T1000 (cell line): ENCODE results near the gene PLA2G4D.

ENCODE experiments used
- DNase-seq: peaks from one replicate; lab custom pipeline; 2025; ENCODE audit warnings: mixed read lengths; lab: John Stamatoyannopoulos, UW

PLA2G4D gene

DNA sequence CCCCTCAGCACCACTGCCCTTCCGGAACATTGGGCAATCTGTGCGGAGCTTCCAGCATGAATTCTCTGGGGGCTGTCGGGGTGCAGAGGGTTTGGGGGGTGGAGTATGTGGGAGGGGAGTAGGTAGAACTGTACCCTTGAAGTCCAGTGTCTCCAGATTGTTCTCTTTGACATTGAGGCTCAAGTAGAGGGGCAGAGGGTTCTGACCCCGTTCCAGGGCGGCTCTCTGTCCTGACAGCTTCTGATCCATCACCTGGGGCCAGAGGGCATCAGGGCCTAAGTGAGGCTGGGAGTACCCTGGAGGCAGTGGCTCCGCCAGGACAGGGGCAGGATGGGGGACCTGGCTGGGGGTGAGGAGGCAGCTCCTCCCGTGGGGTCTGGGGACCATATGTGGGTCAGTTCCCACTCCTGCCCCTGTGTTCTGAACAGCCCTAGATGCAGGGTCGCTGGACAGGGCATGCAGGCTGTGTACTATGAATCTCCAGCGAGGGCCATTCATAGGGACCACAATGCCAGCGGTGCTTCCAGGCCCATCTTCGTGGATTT, 22.1 kb downstream of the PLA2G4D start:
- DNase-seq, result no peak

GRCh38 chr15:42071717-42072116, 22.6 kb downstream of the PLA2G4D start:
- DNase-seq, result no peak

GRCh38 chr15:42070976-42071350, 23.4 kb downstream of the PLA2G4D start:
- DNase-seq, result no peak

DNA sequence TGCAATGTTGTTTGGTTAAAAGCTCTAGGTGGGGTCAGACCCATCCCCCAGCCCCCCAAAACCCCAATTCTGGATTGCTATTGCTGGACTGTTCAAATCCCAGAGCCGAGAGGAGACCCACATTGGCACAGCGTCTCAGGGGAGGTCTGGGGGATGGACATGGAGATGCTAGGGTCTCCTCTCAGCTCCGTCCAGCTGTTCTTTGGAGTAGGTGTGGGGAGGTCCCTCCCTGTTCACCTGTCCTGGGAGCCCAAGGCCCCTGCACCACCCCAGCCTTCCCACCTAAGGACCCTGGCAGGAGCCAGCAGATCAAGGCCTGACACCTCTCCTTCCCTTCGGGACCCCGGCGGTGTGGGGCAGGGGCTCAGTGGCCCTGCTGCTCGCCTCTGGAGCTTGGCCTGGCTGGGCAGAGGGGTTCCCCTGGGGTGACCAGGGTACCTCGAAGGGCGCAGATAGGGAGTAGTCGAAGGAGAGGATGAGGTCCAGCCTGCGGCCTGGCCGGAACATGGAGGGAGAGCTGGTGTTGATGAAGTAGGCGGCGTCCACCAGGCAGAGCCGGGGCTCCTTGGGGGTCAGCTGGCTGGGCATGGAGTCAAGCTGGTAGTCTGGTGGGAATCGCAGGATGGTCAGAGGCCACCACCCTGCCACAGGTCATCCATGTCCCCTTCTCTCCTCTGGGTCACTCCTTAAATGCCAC, 23.9 kb downstream of the PLA2G4D start:
- no peak for DNase-seq

DNA sequence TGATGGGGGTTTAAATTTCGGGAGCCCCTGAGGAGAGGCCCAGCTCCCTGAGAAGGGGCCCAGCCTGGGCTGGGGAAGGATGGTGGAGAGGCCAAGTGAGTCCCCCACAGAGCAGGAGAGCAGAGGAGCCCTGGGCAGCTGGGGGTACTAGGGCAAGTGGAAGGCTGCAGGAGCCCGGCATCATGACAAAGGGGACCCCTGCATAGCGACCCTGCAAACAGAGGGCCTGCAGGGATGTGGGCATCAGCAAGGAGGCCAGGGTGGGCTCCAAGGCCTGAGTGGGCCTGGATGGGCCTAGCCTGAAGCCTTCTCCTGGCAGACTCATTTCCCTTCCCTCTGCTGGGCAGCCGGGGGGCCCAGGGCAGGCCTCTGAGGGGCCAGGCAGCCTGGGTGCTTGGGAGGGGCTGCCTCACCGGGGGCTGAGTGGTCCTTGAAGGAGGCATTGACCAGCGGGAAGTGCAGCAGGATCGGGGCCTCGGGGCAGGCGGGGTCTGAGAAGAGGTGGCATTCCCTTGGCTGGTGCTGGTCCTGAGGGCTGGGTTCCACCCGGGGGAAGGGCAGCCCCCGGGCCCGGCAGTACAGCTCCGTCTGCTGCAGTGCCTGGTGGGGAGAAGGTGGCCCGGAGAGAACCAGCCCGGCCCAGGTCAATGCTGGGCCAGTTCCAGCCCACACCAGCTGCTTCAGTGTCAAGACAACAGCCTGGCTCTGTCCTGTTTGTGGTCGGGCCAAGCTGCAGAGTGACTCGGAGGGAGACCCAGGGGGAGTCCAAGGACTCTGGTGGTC, 24.7 kb downstream of the PLA2G4D start:
- no peak for DNase-seq

DNA sequence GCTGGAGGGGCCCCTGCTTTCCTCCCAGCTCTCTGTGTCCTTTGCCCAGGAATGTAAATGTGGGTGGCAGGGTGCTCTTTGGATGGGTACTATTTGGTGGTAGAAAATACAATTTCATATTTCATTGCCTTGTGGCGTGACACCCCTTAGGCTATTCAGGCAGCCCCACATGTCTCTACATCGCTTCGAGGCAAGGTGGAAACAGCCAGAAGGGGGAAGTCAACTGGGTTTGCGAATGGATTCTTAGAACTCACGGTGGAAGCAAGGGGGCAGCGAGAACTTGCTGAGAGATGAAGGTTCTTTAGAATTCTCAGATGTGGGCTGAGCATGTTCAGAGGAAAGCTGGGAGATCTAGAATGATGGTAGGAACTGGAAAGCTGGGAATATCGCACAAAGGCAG, 25.3 kb downstream of the PLA2G4D start:
- DNase-seq, result no peak

DNA sequence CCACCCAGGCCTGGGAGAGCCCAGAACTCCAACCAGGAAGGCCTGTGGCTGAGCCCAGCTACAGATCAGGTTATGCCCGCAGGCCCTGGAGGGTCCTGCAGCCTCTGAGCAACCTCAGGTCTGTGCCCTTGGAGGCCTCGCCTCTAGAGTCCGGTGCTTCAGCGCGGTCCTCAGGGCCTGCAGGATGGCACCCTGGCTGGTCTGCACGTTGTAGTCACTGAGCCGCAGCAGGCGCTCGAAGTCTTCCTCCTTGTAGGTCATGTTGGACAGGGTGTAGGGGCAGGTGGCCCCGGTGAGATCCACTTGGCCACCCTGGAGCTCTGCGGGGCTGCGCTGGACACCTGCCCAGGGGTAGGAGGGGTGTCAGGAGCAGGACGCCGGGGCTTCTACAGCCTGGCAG, 25.8 kb downstream of the PLA2G4D start:
- DNase-seq, result no peak

DNA sequence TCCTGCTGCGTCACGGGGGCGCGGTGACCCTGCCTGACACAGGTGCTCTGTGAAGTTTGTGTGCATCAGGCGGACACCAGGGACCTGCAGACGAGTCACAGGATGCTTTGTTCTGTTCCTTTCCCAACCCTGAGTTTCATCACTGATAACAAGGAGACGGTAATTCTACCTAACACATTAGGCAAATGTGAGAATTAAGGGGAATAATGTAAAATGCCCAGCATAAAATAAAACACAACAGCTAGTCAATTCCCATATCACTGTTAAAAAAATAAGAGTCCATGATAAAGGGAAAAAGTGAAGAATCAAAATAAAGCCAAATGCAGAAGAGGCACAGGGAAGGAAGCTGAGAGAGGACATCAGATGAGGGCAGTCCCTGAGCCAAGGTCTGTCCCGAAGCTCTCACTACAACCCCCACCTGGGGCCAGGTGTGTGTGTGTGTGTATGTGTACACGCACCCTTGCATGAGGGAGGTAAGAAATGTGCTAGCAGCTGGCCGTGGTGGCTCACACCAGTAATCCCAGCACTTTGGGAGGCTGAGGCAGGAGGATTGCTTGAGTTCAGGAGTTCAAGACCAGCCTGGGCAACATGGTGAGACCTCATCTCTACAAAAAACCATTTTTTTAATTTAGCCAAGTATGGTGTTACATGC, 27.5 kb downstream of the PLA2G4D start:
- DNase-seq, result no peak

DNA sequence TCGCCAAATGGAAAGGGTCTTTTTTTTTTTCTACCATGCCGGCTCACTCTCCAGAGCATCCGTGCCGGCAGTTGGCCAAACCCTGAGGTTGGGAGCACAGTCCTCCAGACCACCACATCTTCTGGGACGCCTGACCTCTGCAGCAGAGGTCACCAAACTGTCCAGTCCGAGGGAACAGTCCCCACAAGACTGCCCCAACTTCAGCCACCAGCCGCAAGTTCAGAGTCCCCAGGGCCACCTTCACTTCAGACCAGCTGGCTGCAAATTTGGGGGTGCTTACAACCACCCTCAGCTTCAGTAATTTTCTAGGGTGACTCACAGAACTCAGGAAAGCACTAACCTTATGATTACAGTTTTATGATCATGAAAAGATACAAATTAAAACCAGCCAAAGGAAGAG, 28.9 kb downstream of the PLA2G4D start:
- no peak for DNase-seq

- no peak for DNase-seq
These were observed 29.3 kb downstream of the PLA2G4D start for GRCh38 chr15:42065033-42065432.

DNA sequence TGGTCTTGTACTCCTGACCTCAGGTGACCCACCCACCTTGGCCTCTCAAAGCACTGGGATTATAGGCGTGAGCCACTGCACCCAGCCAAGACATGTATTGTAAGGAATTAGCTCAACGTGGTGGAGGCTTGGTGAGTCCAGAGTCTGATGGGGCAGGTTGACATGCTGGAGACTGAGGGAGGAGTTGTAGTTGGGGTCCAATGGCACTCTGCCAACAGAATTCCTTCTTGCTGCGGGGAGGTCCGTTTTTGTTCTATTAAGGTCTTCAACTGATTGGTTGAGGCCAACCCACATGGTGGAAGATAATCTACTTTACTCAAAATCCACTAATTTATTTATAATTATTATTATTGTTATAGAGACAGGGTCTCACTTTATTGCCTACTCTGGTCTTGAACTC, 30.1 kb downstream of the PLA2G4D start:
- DNase-seq, result no peak

- DNase-seq, result no peak
These were observed 31.1 kb downstream of the PLA2G4D start for GRCh38 chr15:42063122-42063848.

DNA sequence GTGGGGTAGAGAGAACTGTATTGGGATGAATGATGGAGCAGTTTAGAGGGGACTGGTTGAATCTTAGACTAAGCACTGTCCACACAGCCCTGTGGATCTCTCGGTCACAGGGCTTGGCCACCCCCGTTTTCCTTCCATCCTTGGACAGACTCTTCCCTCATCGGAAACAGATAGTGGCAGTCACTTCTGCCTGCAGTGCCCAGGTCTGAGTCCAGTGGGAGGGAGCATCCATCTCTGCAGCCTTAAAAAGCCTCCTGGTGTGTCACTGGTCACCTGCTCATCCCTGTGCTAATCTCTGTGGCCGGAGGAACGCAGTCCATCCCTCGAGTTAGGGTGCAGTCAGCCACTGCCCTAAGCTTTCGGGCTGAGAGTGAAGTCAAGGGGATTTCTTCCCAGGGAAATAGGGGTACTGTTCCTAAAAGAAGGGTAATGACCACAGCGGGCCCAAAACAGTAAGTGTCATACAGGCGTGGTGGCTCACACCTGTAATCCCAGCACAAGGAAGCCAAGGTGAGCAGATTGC, 32.0 kb downstream of the PLA2G4D start:
- DNase-seq, result no peak

- DNase-seq, result no peak
These were observed 33.6 kb downstream of the PLA2G4D start for GRCh38 chr15:42060797-42061196.

- no peak for DNase-seq
These were observed 33.9 kb downstream of the PLA2G4D start for GRCh38 chr15:42060477-42060763.

DNA sequence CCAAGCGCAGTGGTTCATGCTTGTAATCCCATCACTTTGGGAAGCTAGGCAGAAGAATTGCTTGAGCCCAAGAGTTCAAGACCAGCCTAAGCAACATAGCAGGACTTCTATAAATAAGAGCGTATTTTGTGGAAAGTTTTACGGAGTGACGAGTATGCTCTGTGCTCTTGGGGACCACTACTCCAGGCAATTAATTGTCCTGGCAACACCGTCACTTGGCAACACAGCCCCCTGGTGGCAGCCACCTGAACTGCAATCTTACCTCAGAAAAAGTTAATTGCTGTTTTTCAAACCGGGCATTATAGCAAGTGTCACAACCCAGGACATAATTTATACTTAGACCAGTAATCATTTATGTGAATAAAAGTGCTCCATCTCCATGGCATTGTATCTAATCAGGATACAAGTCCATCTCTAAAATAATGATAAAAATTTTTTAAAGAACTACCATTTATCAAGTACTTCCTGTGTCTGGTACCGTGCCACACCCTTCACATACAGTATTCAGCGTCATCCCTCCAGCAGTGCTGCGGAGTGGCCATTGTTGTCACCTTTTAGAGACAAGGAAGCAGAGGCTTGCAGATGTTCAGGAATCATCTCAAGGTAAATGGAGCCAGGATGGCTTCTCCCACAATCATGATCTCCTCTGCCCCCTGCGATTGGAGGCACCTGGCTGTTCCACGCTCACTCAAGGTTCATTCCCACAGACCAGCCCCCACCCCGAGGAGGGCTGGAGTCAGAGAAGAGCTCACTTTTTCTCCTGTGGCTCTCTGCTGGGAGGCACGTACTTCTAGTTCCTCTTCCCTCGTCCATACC, 34.5 kb downstream of the PLA2G4D start:
- DNase-seq, result no peak

- no peak for DNase-seq
These were observed 35.6 kb downstream of the PLA2G4D start for GRCh38 chr15:42058791-42059190.

DNA sequence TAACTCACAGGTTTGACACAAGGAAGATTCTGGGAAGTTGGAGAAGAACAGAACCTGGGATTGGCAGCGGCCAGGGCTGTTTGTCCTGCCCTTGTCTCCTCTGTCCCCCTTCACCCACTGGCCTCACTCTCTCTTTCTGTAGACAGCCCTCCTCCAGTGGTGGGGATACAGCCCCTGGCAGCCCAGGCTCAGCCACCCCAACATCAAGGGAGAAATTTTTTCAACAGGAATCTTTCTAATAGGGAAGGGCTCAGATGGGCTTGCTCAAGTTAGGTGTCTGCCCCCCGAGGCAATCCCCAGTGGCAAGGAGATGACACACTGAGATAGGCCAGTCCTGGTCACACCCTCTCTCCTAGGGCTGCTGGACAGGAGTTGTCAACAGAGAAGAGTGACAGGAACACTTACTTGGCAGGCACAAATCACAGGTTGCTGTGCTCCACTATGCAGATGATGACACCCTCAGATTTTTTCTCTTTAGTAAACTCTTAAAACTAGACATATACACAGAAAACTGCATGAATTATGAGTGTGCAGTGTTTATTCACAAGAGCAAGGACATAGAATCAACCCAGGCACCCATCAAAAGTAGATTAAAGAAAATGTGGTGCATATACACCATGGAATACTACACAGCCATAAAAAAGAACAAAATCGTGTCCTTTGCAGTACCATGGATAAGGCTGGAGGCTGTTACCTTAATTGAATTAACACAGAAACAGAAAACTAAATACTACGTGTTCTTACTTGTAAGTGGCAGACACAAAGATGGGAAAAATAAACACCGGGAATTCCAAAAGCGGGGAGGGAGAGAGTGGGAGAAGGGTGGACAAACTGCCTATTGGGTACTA, 36.3 kb downstream of the PLA2G4D start:
- DNase-seq, result no peak

GRCh38 chr15:42056934-42057798, 37.2 kb downstream of the PLA2G4D start:
- DNase-seq, result peak; percentile 23
